Retinal pigment epithelial cell (primary cell): ENCODE data around the gene HOXB6.

Experiments used
- DNase-seq: peaks from one replicate; pipeline ENCODE4 v3.0.0-alpha.2; 2010; ENCODE audit warnings: low read depth
- H3K4me3 ChIP-seq: 2 replicates; pipeline ENCODE4 v1.5.1; 2011; ENCODE audit warnings: mild to moderate bottlenecking, low read length, control low read depth, moderate library complexity
- TF ChIP-seq, protein P1 (sequence below): conservative IDR thresholded peaks from 2 replicates; pipeline ENCODE4 v1.5.1; 2011; ENCODE audit warnings: low read depth, low read length, control low read depth, inconsistent platforms

HOXB6 gene

DNA sequence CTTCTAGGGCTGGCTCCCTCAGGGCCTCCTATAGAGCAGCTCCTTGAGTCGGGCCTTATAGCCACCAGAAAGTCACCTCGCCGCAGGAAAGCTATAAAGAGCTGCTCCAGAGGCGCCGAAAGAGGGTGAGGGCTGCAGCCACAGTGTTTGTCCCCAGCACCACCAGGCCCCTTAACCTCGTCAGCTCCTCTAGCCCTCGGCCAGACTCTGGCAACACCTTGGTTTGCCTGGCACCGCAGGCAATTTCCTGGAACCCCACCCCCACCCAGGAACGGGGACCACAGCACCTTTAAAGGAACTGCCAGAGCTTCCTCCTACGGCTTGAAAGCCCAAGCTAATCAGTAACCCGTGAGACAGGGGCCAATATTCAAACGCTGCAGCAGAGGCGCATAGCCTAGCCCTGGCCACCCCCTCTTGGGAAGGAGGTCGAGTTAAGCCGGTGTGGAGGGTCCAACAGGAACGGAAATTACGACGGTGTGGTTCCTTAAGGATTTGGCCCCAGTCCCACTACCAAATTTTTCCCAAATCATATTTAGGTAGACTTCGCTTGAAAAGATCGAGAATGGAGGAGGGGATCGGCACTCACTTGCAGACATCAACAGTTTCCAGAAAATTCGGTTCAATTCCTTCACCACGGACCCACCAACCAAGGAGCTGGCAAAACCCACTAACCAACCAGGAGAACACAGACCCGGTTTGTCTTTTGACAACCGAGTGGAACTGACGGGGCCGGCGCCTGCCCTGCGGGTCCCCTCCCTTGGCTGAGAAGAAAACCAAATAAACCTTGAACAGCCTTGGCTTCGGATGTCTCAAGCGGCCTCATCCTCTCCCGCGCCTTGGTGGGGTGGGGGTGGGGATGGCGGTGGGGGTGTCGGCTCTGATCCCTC lies 3.0 kb downstream of the HOXB6 start:
- no peak for DNase-seq
- TF ChIP-seq, protein P1, sequence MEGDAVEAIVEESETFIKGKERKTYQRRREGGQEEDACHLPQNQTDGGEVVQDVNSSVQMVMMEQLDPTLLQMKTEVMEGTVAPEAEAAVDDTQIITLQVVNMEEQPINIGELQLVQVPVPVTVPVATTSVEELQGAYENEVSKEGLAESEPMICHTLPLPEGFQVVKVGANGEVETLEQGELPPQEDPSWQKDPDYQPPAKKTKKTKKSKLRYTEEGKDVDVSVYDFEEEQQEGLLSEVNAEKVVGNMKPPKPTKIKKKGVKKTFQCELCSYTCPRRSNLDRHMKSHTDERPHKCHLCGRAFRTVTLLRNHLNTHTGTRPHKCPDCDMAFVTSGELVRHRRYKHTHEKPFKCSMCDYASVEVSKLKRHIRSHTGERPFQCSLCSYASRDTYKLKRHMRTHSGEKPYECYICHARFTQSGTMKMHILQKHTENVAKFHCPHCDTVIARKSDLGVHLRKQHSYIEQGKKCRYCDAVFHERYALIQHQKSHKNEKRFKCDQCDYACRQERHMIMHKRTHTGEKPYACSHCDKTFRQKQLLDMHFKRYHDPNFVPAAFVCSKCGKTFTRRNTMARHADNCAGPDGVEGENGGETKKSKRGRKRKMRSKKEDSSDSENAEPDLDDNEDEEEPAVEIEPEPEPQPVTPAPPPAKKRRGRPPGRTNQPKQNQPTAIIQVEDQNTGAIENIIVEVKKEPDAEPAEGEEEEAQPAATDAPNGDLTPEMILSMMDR = no peak
- no peak overlapping the region for H3K4me3 ChIP-seq

DNA sequence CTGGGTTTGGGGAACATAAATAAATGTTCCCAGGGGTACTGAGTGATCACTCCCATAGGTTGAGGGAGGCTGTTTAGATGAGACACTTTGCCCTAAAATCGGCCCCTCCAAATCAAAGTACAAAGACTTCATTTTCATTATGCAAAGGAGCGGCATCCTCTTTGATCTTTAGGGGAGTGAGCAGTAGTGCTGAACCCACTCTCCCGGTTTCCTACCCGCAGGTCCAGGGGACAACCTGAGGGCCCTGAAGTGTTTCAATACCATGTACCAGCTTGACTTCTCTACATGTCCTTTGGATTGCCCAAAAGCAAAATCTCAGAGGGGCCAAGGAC lies 3.6 kb downstream of the HOXB6 start:
- TF ChIP-seq, protein P1 = no peak
- H3K4me3 ChIP-seq = no peak overlapping the region
- DNase-seq = no peak

DNA sequence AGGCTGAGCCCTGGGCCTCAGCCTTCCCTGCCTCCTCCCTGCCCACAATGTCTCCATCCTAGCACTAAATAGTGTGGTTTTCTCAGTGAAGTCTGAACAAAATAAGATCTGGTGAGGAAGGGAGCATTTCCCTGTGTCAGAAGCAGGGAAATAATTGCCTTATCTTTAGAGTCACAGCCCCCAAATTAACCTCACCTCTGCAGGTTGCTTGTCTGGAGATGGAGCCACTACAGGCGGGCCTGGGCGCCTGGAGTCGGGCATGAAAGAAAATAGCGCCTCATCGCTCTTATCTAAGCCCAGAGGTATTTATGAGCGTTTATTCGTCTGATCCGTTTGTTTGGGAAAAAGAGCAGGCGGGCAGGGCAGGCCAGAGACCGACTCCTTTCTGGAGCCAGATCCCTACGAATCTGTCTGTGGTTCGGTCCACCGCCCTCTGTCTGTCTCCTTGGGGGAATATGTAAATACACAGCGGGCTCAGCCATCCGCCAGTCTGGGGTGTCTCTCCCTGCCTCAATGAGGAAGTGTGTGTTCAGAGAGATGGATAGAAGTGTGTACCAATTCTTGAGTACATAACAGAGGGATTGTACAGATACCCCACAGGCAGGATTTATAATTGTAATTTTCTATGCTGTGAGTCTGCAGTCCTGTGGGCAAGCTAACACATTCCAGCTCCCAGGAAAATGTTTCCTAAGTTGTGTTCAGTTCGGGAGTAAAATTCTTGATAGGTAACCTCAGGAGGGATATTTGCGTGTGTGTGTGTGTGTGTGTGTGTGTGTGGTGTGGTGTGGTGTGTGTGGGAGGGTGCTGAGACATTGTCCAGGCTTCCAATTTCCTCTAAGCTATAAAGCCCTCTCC lies 4.3 kb downstream of the HOXB6 start:
- TF ChIP-seq, protein P1 = no peak
- DNase-seq = no peak
- H3K4me3 ChIP-seq = no peak overlapping the region

DNA sequence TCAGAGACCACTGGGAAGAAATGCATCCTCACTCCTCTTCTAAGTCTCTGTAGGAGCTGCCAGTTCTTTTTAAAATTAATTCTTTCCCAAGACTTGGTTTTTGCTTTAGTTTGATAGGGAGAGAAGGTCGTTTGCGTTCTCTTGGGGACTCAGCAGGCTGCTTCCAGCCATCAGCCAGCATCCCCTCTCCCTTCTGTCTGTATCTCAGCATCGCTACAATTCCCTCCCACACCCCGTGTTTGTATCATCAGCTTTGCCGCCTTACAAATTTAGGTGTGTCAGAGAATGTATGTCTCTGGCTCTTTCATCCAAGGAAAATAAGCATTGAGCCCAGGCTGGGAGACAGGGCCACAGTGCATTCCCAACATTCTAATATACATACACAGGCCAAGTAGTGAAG lies 5.4 kb downstream of the HOXB6 start:
- H3K4me3 ChIP-seq = no peak overlapping the region
- TF ChIP-seq, protein P1 = no peak

DNA sequence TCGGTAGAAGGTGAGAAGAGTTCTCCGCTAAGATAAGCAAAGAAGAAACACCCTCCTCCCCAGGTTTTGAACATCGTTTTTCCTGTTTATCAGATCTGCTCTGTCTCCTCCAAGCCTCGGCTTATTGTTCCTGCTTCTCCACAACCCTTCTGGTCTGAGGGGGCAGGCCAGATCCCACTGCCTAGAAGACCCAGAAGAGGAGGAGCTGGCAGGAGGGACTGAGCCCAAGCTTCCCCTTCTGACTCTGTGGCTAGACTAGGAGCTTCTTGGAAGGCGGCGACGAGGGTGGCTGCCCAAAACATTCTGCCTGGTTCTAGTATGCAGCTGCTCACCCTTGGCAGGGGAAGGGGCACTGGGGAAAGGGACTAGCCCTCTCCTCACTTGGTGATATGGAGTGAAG lies 6.0 kb downstream of the HOXB6 start:
- no peak for DNase-seq
- TF ChIP-seq, protein P1 = no peak
- H3K4me3 ChIP-seq = no peak overlapping the region

More for the DNA sequence above, 5.4 kb downstream of the HOXB6 start:
- DNase-seq = no peak

DNA sequence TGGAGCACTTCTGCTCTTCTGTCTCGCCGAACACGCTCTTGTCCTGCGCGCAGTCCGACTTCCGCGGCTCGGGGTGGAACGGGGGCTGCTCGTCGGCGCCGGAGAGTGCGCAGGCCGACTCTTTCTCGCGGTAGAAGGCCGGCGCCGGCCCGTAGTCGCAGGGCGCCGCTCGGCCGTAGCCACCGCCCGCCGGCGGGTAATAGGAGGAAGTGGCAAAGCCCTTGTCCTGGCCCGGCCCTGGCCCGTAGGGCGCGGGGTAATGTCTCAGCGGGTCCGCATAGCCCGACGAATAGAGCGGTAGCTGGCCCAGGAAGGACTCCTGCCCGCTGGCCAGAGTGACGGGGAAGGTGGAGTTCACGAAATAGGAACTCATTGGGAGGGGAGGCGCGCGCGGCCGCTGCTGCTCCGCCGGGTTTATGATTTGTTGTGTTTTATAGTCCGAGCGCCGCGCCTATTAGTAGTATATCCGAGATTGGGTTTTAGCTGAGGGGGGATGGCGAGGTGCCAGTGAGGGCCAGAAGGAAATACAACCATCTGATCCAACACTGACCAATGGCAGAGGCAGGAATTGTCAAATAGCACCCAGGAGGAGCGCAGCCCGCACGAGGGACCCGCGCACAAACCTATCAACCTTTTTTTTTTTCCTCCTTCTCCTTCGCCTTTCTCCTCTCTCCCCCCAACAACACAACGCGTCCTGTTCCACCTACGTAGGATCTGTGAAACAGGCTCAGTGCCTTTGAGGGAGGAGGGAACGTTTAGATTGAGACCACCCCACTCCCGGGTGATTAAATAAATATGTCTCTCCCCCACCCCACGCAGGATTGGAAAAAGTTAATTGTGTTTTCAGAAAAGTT lies 6.8 kb downstream of the HOXB6 start:
- H3K4me3 ChIP-seq = no peak overlapping the region
- TF ChIP-seq, protein P1 = no peak
- no peak for DNase-seq
